HTR-8/SVneo (cell line): ENCODE measurements around the gene DNAI4.
"Not testable (repeated sequence)": the region's sequence is repeated elsewhere in the genome, so short reads cannot be mapped to it uniquely, and the experiment has no call there.

ENCODE experiments used
- DNase-seq: peaks from one replicate; pipeline ENCODE4 v3.0.0; 2011; ENCODE audit warnings: low spot score, mixed read lengths; ENCODE audit not compliant: insufficient read length
- FAIRE-seq: peaks from 2 replicates; lab custom pipeline; 2011; peaks lifted over from hg19 to GRCh38; lab: Jason Lieb, UNC

DNAI4 gene

GRCh38 chr1:66924756-66925557 lies at the start of gene DNAI4, which contains the start of gene MIER1:
DNAI4 (minus strand) TSS chr1:66924856; CDS start chr1:66924831, 25 bp downstream.
MIER1 (plus strand) TSS chr1:66924990; CDS start chr1:66925029, 39 bp downstream.
- peak; percentile 98 for FAIRE-seq
- peak; percentile 92 for DNase-seq

- DNase-seq (no peak), FAIRE-seq (no peak)
These were observed 43.9 kb upstream of the DNAI4 start for GRCh38 chr1:66968574-66968973.

- DNase-seq, FAIRE-seq: not testable (repeated sequence)
These were observed 41.7 kb upstream of the DNAI4 start for GRCh38 chr1:66966188-66966873.

- FAIRE-seq: no peak
- DNase-seq: no peak
These were observed 33.3 kb upstream of the DNAI4 start for GRCh38 chr1:66957938-66958337.

- no peak for FAIRE-seq
- DNase-seq: no peak
These were observed 29.6 kb upstream of the DNAI4 start for GRCh38 chr1:66954208-66954607.

GRCh38 chr1:66951513-66951912 lies 26.9 kb upstream of the DNAI4 start:
- DNase-seq (no peak), FAIRE-seq (no peak)

- DNase-seq (no peak), FAIRE-seq (no peak)
These were observed 22.6 kb upstream of the DNAI4 start for GRCh38 chr1:66947267-66947666.

- no peak for DNase-seq
These were observed 20.7 kb upstream of the DNAI4 start for GRCh38 chr1:66945316-66945715.

GRCh38 chr1:66944330-66945274 lies 19.9 kb upstream of the DNAI4 start:
- DNase-seq: no peak
- FAIRE-seq: no peak

More at GRCh38 chr1:66945316-66945715, 20.7 kb upstream of the DNAI4 start:
- FAIRE-seq: no peak

- DNase-seq: no peak
- FAIRE-seq: no peak
These were observed 18.8 kb upstream of the DNAI4 start for GRCh38 chr1:66943361-66943969.

GRCh38 chr1:66940981-66941380 lies 16.3 kb upstream of the DNAI4 start:
- DNase-seq (no peak), FAIRE-seq (no peak)

- DNase-seq (no peak), FAIRE-seq (no peak)
These were observed 14.0 kb upstream of the DNAI4 start for GRCh38 chr1:66938613-66939012.

GRCh38 chr1:66937529-66938234 lies 13.0 kb upstream of the DNAI4 start:
- FAIRE-seq: no peak

GRCh38 chr1:66933887-66934700 lies 9.4 kb upstream of the DNAI4 start:
- FAIRE-seq (no peak), DNase-seq (no peak)

More at GRCh38 chr1:66937529-66938234, 13.0 kb upstream of the DNAI4 start:
- DNase-seq: no peak

GRCh38 chr1:66932291-66932690 lies 7.6 kb upstream of the DNAI4 start:
- FAIRE-seq: no peak
- DNase-seq: no peak

GRCh38 chr1:66931590-66931989 lies 6.9 kb upstream of the DNAI4 start:
- FAIRE-seq (no peak), DNase-seq (no peak)

- DNase-seq: no peak
- no peak for FAIRE-seq
These were observed 6.1 kb upstream of the DNAI4 start for GRCh38 chr1:66930823-66931174.

- DNase-seq (peak; percentile 70), FAIRE-seq (no peak)
These were observed 5.6 kb upstream of the DNAI4 start for GRCh38 chr1:66929999-66930822.
